GM19240 (cell line): ENCODE measurements around the gene ZBED1.
"Not testable (repeated sequence)": the region's sequence is repeated elsewhere in the genome, so short reads cannot be mapped to it uniquely, and the experiment has no call there.

ENCODE experiments used
- DNase-seq: peaks from one replicate; pipeline ENCODE4 v3.0.0; 2011; ENCODE audit warnings: low spot score; ENCODE audit not compliant: insufficient read length

The ZBED1 gene

GRCh38 chrX:2500803-2501558 is at the start of gene ZBED1, which contains the start of gene DHRSX:
Gene ZBED1, minus strand, starts transcription at chrX:2500976. Its CDS starts 10,257 bp downstream, at chrX:2490719.
Gene DHRSX, minus strand, starts transcription at chrX:2500976. Its CDS starts 51 bp downstream, at chrX:2500925.
- peak; percentile 58 for DNase-seq

- no peak for DNase-seq
Observed at GRCh38 chrX:2549876-2550275, 49.1 kb upstream of the ZBED1 start.

- DNase-seq = no peak
Observed at GRCh38 chrX:2548711-2549423, 48.1 kb upstream of the ZBED1 start.

- no peak for DNase-seq
Observed at GRCh38 chrX:2547736-2548135, 47.0 kb upstream of the ZBED1 start.

- no peak for DNase-seq
Observed at GRCh38 chrX:2546496-2546895, 45.7 kb upstream of the ZBED1 start.

- DNase-seq = no peak
Observed at GRCh38 chrX:2545144-2545543, 44.4 kb upstream of the ZBED1 start.

- DNase-seq = no peak
Observed at GRCh38 chrX:2542826-2543521, 42.2 kb upstream of the ZBED1 start.

- no peak for DNase-seq
Observed at GRCh38 chrX:2541603-2542002, 40.8 kb upstream of the ZBED1 start.

- DNase-seq = no peak
Observed at GRCh38 chrX:2540426-2540947, 39.7 kb upstream of the ZBED1 start.

- no peak for DNase-seq
Observed at GRCh38 chrX:2539586-2539985, 38.8 kb upstream of the ZBED1 start.

- DNase-seq = no peak
Observed at GRCh38 chrX:2538031-2538757, 37.4 kb upstream of the ZBED1 start.

GRCh38 chrX:2536974-2537373 is 36.2 kb upstream of the ZBED1 start:
- no peak for DNase-seq

GRCh38 chrX:2536141-2536540 is 35.4 kb upstream of the ZBED1 start:
- no peak for DNase-seq

GRCh38 chrX:2534261-2535021 is 33.7 kb upstream of the ZBED1 start:
- DNase-seq = not testable (repeated sequence)

- no peak for DNase-seq
Observed at GRCh38 chrX:2533424-2533823, 32.6 kb upstream of the ZBED1 start.

GRCh38 chrX:2526390-2526789 is 25.6 kb upstream of the ZBED1 start:
- no peak for DNase-seq

GRCh38 chrX:2523911-2524310 is 23.1 kb upstream of the ZBED1 start:
- DNase-seq = no peak

GRCh38 chrX:2521927-2522386 is 21.2 kb upstream of the ZBED1 start:
- DNase-seq = no peak

GRCh38 chrX:2521092-2521926 is 20.5 kb upstream of the ZBED1 start:
- no peak for DNase-seq
